Neural progenitor cell (in vitro differentiated cells): Measurements from ENCODE around the gene LGALS1. TPM values are rescaled to one million over a fixed set of nuclear protein-coding genes. Genes with fewer than 3 reads are reported as not detected.
"Not testable (repeated sequence)": the region's sequence is repeated elsewhere in the genome, so short reads cannot be mapped to it uniquely, and the experiment has no call there.

Experiments used
- DNase-seq: peaks from one replicate; pipeline ENCODE4 v3.0.0-alpha.2; 2016; ENCODE audit warnings: low spot score
- H2AFZ ChIP-seq: fragments of 200-600 bp; sonication (generic); replicated peaks from 2 replicates; pipeline ENCODE4 v1.6.1; 2016; ENCODE audit warnings: antibody characterized with exemption
- H3F3A ChIP-seq: fragments of 200-600 bp; sonication (generic); 2 replicates; pipeline ENCODE4 v1.6.1; 2016; ENCODE audit warnings: antibody characterized with exemption, low read depth
- H3K27ac ChIP-seq: fragments of 200-600 bp; sonication (generic); 2 replicates; pipeline ENCODE4 v1.5.1; 2016; ENCODE audit warnings: mild to moderate bottlenecking
- H3K27me3 ChIP-seq: fragments of 200-600 bp; sonication (generic); 2 replicates; pipeline ENCODE4 v1.6.1; 2016; ENCODE audit warnings: mild to moderate bottlenecking, moderate library complexity
- H3K36me3 ChIP-seq: fragments of 200-600 bp; sonication (generic); 2 replicates; pipeline ENCODE4 v1.5.1; 2016
- H3K4me1 ChIP-seq: fragments of 200-600 bp; sonication (generic); 2 replicates; pipeline ENCODE4 v1.6.1; 2016; ENCODE audit warnings: mixed run types
- H3K4me2 ChIP-seq: fragments of 200-600 bp; sonication (generic); 2 replicates; pipeline ENCODE4 v1.6.1; 2016
- H3K4me3 ChIP-seq: fragments of 200-600 bp; sonication (generic); 2 replicates; pipeline ENCODE4 v1.5.1; 2016
- H3K79me2 ChIP-seq: fragments of 200-600 bp; sonication (generic); 2 replicates; pipeline ENCODE4 v1.6.1; 2016; ENCODE audit warnings: low read depth
- H3K9ac ChIP-seq: fragments of 200-600 bp; sonication (generic); 2 replicates; pipeline ENCODE4 v1.6.1; 2016
- H3K9me3 ChIP-seq: fragments of 200-600 bp; sonication (generic); 2 replicates; pipeline ENCODE4 v1.5.1; 2016; ENCODE audit warnings: low read depth
- H4K20me1 ChIP-seq: fragments of 200-600 bp; sonication (generic); 2 replicates; pipeline ENCODE4 v1.6.1; 2016; ENCODE audit warnings: low read depth
- H3K27ac Mint-ChIP-seq: 3 replicates; pipeline ENCODE4 v1.8.0; 2021; ENCODE audit warnings: mixed read lengths
- H3K27me3 Mint-ChIP-seq: 2 replicates; pipeline ENCODE4 v1.8.0; 2022; ENCODE audit warnings: low read depth, mild to moderate bottlenecking, inconsistent platforms, moderate library complexity, mixed read lengths; ENCODE audit not compliant: insufficient read depth
- H3K36me3 Mint-ChIP-seq: 3 replicates; pipeline ENCODE4 v1.8.0; 2021; ENCODE audit warnings: mixed read lengths
- H3K4me1 Mint-ChIP-seq: 3 replicates; pipeline ENCODE4 v1.8.0; 2021; ENCODE audit warnings: mixed read lengths
- H3K4me3 Mint-ChIP-seq: 3 replicates; pipeline ENCODE4 v1.8.0; 2021; ENCODE audit warnings: mild to moderate bottlenecking, moderate library complexity, mixed read lengths
- H3K9me3 Mint-ChIP-seq: 3 replicates; pipeline ENCODE4 v1.8.0; 2020; ENCODE audit warnings: mixed read lengths
- CTCF ChIP-seq: fragments of 200-600 bp; sonication (generic); IDR thresholded peaks from 2 replicates; pipeline ENCODE4 v1.5.1; 2017; ENCODE audit warnings: antibody characterized with exemption, mild to moderate bottlenecking
- EZH2 ChIP-seq: fragments of 200-600 bp; sonication (generic); IDR thresholded peaks from 2 replicates; pipeline ENCODE4 v1.6.1; 2017; ENCODE audit warnings: antibody characterized with exemption, mild to moderate bottlenecking, moderate library complexity
- EZH2phosphoT487 ChIP-seq: fragments of 200-600 bp; sonication (generic); IDR thresholded peaks from 2 replicates; pipeline ENCODE4 v1.6.1; 2017; ENCODE audit warnings: antibody characterized with exemption
- total RNA-seq: library from RNA; depleted of rRNA; stranded (reverse); fragments of >200 nt; gene quantifications from 2 replicates; pipeline ENCODE4 v1.2.3, GENCODE V29; 2015; ENCODE audit warnings: low replicate concordance

LGALS1 gene
- total RNA-seq, 1 donor from 2014 or later: 14.9 TPM

DNA sequence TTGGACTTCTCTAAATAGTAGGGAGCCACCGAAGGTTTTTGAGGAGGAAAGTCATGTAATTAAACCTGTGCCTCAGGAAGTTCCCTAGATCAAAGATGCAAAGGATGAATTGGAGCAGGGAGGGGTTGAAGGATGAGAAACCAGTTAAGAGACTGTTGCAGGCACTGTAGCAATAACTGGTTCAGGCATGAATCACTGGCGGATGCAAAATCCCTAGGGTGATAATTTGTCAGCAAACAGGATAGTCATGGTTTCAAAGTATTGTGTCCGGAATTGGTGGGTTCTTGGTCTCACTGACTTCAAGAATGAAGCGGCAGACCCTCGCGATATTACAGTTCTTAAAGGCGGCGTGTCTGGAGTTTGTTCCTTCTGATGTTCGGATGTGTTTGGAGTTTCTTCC, 41.3 kb downstream of the LGALS1 start:
- H3K27me3 ChIP-seq: no peaks in the 10 kb centered on the region
- H3K27ac ChIP-seq: no peak overlapping the region
- H3F3A ChIP-seq: no peaks in the 10 kb centered on the region
- Mint-ChIP-seq H3K36me3 (peaks cover 15% of the 10 kb centered on the region), H3K9me3 (no peaks in the 10 kb centered on the region), H3K4me1 (peaks cover 11% of the 10 kb centered on the region), H3K27me3 (no peaks in the 10 kb centered on the region), H3K27ac (no peak overlapping the region), H3K4me3 (no peak overlapping the region)
- no peaks in the 10 kb centered on the region for H3K36me3 ChIP-seq
- no peaks in the 10 kb centered on the region for H4K20me1 ChIP-seq
- no peak for DNase-seq
- H3K79me2 ChIP-seq: no peaks in the 10 kb centered on the region
- H3K9me3 ChIP-seq: no peaks in the 10 kb centered on the region
- H3K9ac ChIP-seq: no peak overlapping the region
- H3K4me1 ChIP-seq: no peaks in the 10 kb centered on the region
- no peak overlapping the region for H3K4me3 ChIP-seq
- H2AFZ ChIP-seq: no peak overlapping the region
- TF ChIP-seq CTCF: no peak
- no peak for TF ChIP-seq EZH2
- TF ChIP-seq EZH2phosphoT487: no peak
- no peak overlapping the region for H3K4me2 ChIP-seq

DNA sequence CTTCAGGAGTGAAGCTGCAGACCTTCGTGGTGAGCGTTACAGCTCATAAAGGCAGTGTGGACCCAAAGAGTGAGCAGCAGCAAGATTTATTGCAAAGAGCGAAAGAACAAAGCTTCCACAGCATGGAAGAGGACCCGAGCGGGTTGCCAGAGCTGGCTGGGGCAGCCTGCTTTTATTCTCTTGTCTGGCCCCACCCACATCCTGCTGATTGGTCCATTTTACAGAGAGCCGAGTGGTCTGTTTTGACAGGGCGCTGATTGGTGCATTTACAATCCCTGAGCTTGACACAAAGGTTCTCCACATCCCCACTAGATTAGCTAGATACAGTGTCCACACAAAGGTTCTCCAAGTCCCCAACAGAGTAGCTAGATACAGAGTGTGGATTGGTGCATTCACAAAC, 41.8 kb downstream of the LGALS1 start:
- H3F3A ChIP-seq, H3K4me1 ChIP-seq, DNase-seq, H2AFZ ChIP-seq, H3K36me3 ChIP-seq, H4K20me1 ChIP-seq, H3K27ac ChIP-seq, H3K4me2 ChIP-seq, H3K27me3 Mint-ChIP-seq, H3K27me3 ChIP-seq, H3K79me2 ChIP-seq, H3K9me3 Mint-ChIP-seq, H3K9me3 ChIP-seq, H3K9ac ChIP-seq, H3K4me3 ChIP-seq, H3K4me3 Mint-ChIP-seq: not testable (repeated sequence)
- peaks cover 15% of the 10 kb centered on the region for H3K36me3 Mint-ChIP-seq
- H3K4me1 Mint-ChIP-seq: peaks cover 11% of the 10 kb centered on the region
- H3K27ac Mint-ChIP-seq: peak overlapping the region; percentile 62

GRCh38 chr22:37717746-37718305, 42.4 kb downstream of the LGALS1 start:
- not testable (repeated sequence) for H2AFZ ChIP-seq
- peaks cover 16% of the 10 kb centered on the region for H3K36me3 Mint-ChIP-seq

GRCh38 chr22:37725551-37726240, 50.3 kb downstream of the LGALS1 start:
- Mint-ChIP-seq H3K9me3 (peaks cover 8% of the 10 kb centered on the region), H3K4me1 (no peaks in the 10 kb centered on the region), H3K4me3 (no peak overlapping the region), H3K27me3 (peaks cover 2% of the 10 kb centered on the region), H3K27ac (no peak overlapping the region), H3K36me3 (peaks cover 25% of the 10 kb centered on the region)
- no peak overlapping the region for H3K4me3 ChIP-seq
- TF ChIP-seq EZH2: no peak
- no peak for TF ChIP-seq EZH2phosphoT487
- no peak for TF ChIP-seq CTCF
- no peak for DNase-seq
- H3K4me2 ChIP-seq: no peak overlapping the region
- H2AFZ ChIP-seq: no peak overlapping the region
- no peaks in the 10 kb centered on the region for H3K9me3 ChIP-seq
- no peak overlapping the region for H3K9ac ChIP-seq
- no peaks in the 10 kb centered on the region for H3K27me3 ChIP-seq
- H3F3A ChIP-seq: peaks cover 3% of the 10 kb centered on the region
- no peaks in the 10 kb centered on the region for H4K20me1 ChIP-seq
- H3K36me3 ChIP-seq: no peaks in the 10 kb centered on the region
- no peak overlapping the region for H3K27ac ChIP-seq
- H3K79me2 ChIP-seq: no peaks in the 10 kb centered on the region
- H3K4me1 ChIP-seq: no peaks in the 10 kb centered on the region

More at GRCh38 chr22:37717746-37718305, 42.4 kb downstream of the LGALS1 start:
- not testable (repeated sequence) for H3K27me3 ChIP-seq, H3K27ac ChIP-seq, H3K4me2 ChIP-seq, H3K4me1 ChIP-seq, H3K9ac ChIP-seq, DNase-seq, H3K79me2 ChIP-seq, H3K27ac Mint-ChIP-seq, H3K27me3 Mint-ChIP-seq, H3K9me3 ChIP-seq, H3K4me3 Mint-ChIP-seq, H3K4me3 ChIP-seq, H4K20me1 ChIP-seq, H3K9me3 Mint-ChIP-seq, H3K36me3 ChIP-seq, H3F3A ChIP-seq
- H3K4me1 Mint-ChIP-seq: peaks cover 11% of the 10 kb centered on the region
